Measurements from ENCODE around the gene PAXIP1.

Gene PAXIP1

DNA sequence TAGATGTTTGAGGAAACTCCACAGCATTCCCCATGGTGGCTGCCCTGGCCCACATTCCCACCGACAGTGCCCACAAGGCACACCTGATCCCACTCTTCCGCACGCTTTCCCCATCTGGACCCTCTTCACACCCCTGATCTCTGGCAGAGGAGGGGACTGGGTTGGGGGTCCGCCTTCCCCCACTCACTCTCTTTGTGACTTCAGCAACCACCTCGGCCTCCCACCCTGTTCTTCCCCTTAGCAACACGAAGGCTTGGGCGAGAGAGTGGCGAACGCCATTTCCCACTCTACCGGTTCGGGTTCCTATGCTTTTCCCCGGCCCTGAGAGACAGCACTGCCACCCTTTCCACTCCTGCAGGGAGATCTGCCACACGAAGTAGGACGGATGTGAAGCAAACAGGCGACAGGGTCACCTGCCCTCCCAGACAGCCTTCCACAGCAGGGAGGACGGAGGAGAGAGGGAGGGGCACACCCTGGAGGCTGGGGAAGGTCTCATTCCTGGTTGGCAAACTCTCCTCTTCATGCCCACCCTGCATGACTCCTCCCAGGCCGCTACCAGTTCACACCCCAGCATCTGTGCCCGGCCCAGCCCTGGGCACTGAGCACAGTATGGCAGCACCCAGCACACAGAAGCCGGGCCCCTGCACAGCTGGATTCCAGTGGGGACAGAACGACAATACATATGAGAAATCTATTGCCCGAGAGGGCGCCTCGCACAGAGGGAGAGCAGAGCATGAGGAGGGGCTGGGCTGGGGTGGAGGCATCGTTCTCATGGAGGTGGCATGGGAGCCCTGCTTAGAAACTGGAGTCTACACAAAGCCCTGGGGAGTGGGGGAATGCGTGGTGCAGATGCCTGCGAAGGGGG, 93.5 kb downstream of the PAXIP1 start:
- Histone ChIP-seq H3K79me1 (replicated peaks; ENCODE audit: low read length, poor library complexity, severe bottlenecking) (no peaks in the 10 kb centered on the region), H3K18ac (ENCODE audit: low read depth in 1 of 2, low read length in 2 of 2) (no peak overlapping the region), H3K27ac (ENCODE audit: low read length, poor library complexity, severe bottlenecking) (no peak overlapping the region), H2AFZ (ENCODE audit: low read depth, low read length) (no peak overlapping the region), H3K4me2 (ENCODE audit: low read length, poor library complexity, severe bottlenecking) (no peak overlapping the region), H3K14ac (ENCODE audit: low read length in 2 of 2) (no peak overlapping the region), H3K4ac (ENCODE audit: low read depth in 1 of 2, low read length in 2 of 2) (no peak overlapping the region), H3K9me3 (ENCODE audit: control insufficient read depth, low read length) (no peaks in the 10 kb centered on the region), H4K8ac (ENCODE audit: low read length) (no peak overlapping the region), H2AK5ac (ENCODE audit: low read length, severe bottlenecking) (no peak overlapping the region), H2BK120ac (ENCODE audit: low read depth, low read length) (no peak overlapping the region), H3K23ac (ENCODE audit: low read length in 2 of 2) (no peak overlapping the region), H3K9ac (ENCODE audit: low read length) (no peak overlapping the region), H3K36me3 (ENCODE audit: control insufficient read depth in 1 of 2, insufficient read depth in 2 of 2, low read depth in 1 of 2, low read length in 2 of 2) (no peaks in the 10 kb centered on the region), H2BK5ac (ENCODE audit: low read depth, low read length, poor library complexity, severe bottlenecking) (no peak overlapping the region), H3K27me3 (ENCODE audit: control insufficient read depth in 1 of 2, insufficient read depth in 1 of 2, low read length in 2 of 2) (peaks cover 2 to 10% of the 10 kb centered on the region in 2 experiments), H2BK15ac (ENCODE audit: low read depth, poor library complexity, severe bottlenecking) (no peak overlapping the region), H2BK12ac (ENCODE audit: low read length in 2 of 2) (no peak overlapping the region), H3K4me1 (ENCODE audit: control insufficient read depth, insufficient read depth, low read depth, low read length) (peaks cover 3% of the 10 kb centered on the region), H3K4me3 (ENCODE audit: insufficient read depth in 1 of 2, low read depth in 1 of 2, low read length in 2 of 2) (no peak overlapping the region), H4K91ac (ENCODE audit: low read length) (no peak overlapping the region)
- 89% methylated on average over 23 of the region's 26 CpGs for WGBS
- DNase-seq: no peak

DNA sequence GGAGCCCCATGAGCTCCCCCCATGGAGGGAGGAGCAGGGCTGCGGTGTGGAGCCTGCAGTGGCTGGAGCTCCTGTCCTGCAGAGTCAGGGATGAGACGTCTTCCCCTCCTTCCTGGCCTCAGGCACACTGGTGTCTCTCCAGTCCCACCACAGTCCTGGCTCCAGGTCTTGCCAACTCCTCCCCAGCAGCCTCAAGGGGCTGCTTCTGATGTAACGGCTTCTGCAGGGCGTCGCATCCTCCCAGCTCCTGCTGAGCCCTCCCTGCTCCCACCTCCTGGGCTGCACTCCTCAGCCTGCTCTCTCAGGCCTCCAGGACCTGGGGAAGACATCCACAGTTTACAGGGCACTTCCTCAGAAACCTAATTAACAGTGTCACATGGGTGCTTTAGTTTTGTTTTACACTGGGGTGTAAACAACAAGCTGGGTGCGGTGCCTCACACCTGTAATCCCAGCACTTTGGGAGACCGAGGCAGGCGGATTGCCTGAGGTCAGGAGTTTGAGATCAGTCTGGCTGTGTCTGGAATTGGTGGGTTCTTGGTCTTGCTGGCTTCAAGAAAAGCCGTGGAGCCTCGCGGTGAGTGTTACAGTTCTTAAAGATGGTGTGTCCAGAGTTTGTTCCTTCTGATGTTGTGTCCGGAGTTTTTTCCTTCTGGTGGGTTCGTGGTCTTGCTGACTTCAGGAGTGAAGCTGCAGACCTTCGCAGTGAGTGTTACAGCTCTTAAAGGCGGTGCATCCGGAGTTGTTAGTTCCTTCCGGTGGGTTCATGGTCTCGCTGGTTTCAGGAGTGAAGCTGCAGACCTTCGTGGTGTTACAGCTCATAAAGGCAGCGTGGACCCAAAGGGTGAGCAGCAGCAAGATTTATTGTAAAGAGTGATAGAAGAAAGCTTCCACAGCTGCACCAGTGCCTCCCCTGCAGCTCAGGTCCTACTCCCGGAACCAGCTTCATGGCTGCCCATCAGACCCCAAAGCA, 95.0 kb downstream of the PAXIP1 start:
- Histone ChIP-seq H3K9me3 (ENCODE audit: control insufficient read depth, low read length) (no peaks in the 10 kb centered on the region), H4K8ac (ENCODE audit: low read length) (no peak overlapping the region), H3K27me3 (ENCODE audit: control insufficient read depth in 1 of 2, insufficient read depth in 1 of 2, low read length in 2 of 2) (peaks cover 0 to 3% of the 10 kb centered on the region in 2 experiments), H3K27ac (ENCODE audit: low read length, poor library complexity, severe bottlenecking) (no peak overlapping the region), H3K18ac (ENCODE audit: low read depth in 1 of 2, low read length in 2 of 2) (no peak overlapping the region), H2AFZ (ENCODE audit: low read depth, low read length) (no peak overlapping the region), H2BK5ac (ENCODE audit: low read depth, low read length, poor library complexity, severe bottlenecking) (no peak overlapping the region), H3K4me3 (ENCODE audit: insufficient read depth in 1 of 2, low read depth in 1 of 2, low read length in 2 of 2) (no peak overlapping the region), H4K91ac (ENCODE audit: low read length) (no peak overlapping the region), H3K4ac (ENCODE audit: low read depth in 1 of 2, low read length in 2 of 2) (no peak overlapping the region), H2BK12ac (ENCODE audit: low read length in 2 of 2) (no peak overlapping the region), H3K9ac (ENCODE audit: low read length) (no peak overlapping the region), H2BK120ac (ENCODE audit: low read depth, low read length) (no peak overlapping the region), H3K4me2 (ENCODE audit: low read length, poor library complexity, severe bottlenecking) (no peak overlapping the region), H3K4me1 (ENCODE audit: control insufficient read depth, insufficient read depth, low read depth, low read length) (no peaks in the 10 kb centered on the region), H2AK5ac (ENCODE audit: low read length, severe bottlenecking) (no peak overlapping the region), H3K14ac (ENCODE audit: low read length in 2 of 2) (no peak overlapping the region), H3K23ac (ENCODE audit: low read length in 2 of 2) (no peak overlapping the region), H2BK15ac (ENCODE audit: low read depth, poor library complexity, severe bottlenecking) (no peak overlapping the region), H3K79me1 (replicated peaks; ENCODE audit: low read length, poor library complexity, severe bottlenecking) (no peaks in the 10 kb centered on the region), H3K36me3 (ENCODE audit: control insufficient read depth in 1 of 2, insufficient read depth in 2 of 2, low read depth in 1 of 2, low read length in 2 of 2) (no peaks in the 10 kb centered on the region)
- DNase-seq: no peak
- 81% methylated on average over 21 of the region's 21 CpGs for WGBS

DNA sequence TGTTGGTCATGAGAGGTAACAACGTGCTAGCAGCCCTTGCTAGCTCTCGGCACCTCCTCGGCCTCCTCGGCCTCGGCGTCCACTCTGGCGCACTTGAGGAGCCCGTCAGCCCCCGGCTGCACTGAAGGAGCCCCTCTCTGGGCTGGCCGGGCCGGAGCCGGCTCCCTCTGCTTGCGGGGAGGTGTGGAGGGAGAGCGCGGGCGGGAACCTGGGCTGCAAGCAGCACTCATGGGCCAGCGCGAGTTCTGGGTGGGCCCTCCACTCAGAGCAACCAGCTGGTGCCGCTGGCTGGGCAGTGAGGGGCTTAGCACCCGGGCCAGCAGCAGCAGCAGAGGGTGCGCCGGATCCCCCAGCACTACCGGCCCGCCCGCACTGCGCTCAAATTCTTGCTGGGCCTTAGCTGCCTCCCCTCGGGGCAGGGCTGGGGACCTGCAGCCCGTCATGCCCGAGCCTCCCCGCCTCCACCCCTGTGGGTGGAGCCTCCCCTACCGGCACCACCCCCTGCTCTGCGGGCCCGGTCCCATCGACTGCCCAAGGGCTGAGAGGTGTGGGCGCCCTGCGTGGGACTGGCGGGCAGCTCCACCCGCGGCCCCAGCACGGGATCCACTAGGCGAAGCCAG, 96.1 kb downstream of the PAXIP1 start:
- H4K91ac ChIP-seq (ENCODE audit: low read length): no peak overlapping the region
- H3K14ac ChIP-seq (ENCODE audit: low read length in 2 of 2): no peak overlapping the region
- no peaks in the 10 kb centered on the region for H3K9me3 ChIP-seq (ENCODE audit: control insufficient read depth, low read length)
- H2BK15ac ChIP-seq (ENCODE audit: low read depth, poor library complexity, severe bottlenecking): no peak overlapping the region
- DNase-seq: no peak
- H2AK5ac ChIP-seq (ENCODE audit: low read length, severe bottlenecking): no peak overlapping the region
- H2BK120ac ChIP-seq (ENCODE audit: low read depth, low read length): no peak overlapping the region
- H3K18ac ChIP-seq (ENCODE audit: low read depth in 1 of 2, low read length in 2 of 2): no peak overlapping the region
- no peaks in the 10 kb centered on the region for H3K79me1 ChIP-seq (replicated peaks; ENCODE audit: low read length, poor library complexity, severe bottlenecking)
- peaks cover 0 to 3% of the 10 kb centered on the region in 2 experiments for H3K27me3 ChIP-seq (ENCODE audit: control insufficient read depth in 1 of 2, insufficient read depth in 1 of 2, low read length in 2 of 2)
- no peak overlapping the region for H3K9ac ChIP-seq (ENCODE audit: low read length)
- H3K4me3 ChIP-seq (ENCODE audit: insufficient read depth in 1 of 2, low read depth in 1 of 2, low read length in 2 of 2): no peak overlapping the region
- no peaks in the 10 kb centered on the region for H3K4me1 ChIP-seq (ENCODE audit: control insufficient read depth, insufficient read depth, low read depth, low read length)
- H3K27ac ChIP-seq (ENCODE audit: low read length, poor library complexity, severe bottlenecking): no peak overlapping the region
- no peaks in the 10 kb centered on the region for H3K36me3 ChIP-seq (ENCODE audit: control insufficient read depth in 1 of 2, insufficient read depth in 2 of 2, low read depth in 1 of 2, low read length in 2 of 2)
- no peak overlapping the region for H2BK12ac ChIP-seq (ENCODE audit: low read length in 2 of 2)
- WGBS: 90% methylated on average over 36 of the region's 41 CpGs
- H3K4ac ChIP-seq (ENCODE audit: low read depth in 1 of 2, low read length in 2 of 2): no peak overlapping the region
- H3K23ac ChIP-seq (ENCODE audit: low read length in 2 of 2): no peak overlapping the region
- H3K4me2 ChIP-seq (ENCODE audit: low read length, poor library complexity, severe bottlenecking): no peak overlapping the region
- no peak overlapping the region for H4K8ac ChIP-seq (ENCODE audit: low read length)
- no peak overlapping the region for H2AFZ ChIP-seq (ENCODE audit: low read depth, low read length)
- no peak overlapping the region for H2BK5ac ChIP-seq (ENCODE audit: low read depth, low read length, poor library complexity, severe bottlenecking)

All from mesenchymal stem cell (in vitro differentiated cells and primary cell).